ENCODE data around the gene SPTBN1. TPM values are rescaled to one million over a fixed set of nuclear protein-coding genes. Genes with fewer than 3 reads are reported as not detected.

SPTBN1 gene
- total and polyA plus RNA-seq, 2 of the 4 experiments (the other 2 are of a cell fraction) = 49.1 to 241 TPM

DNA sequence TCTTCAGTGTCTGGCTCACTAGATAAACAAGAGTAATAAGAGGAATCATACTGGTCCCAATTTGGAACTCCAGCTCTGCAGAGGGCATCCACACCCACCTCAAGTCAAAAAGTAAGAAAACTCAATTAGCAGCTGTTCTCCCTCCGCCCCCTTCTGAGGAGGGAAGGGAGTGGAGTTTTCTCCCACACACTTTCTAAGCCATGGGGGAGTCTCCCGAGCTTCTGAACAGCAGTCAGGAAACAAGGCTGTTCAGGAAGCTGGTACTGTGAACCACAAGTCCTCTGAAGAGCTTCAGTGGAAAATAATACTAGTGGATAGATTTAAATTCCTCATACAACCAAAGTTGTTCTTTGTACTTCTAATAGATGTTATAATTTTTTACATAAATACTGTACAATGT is 32.9 kb upstream of the SPTBN1 start:
- dilution Hi-C loops (cut with HindIII; ENCODE audit: low sequenced_read_pairs, unreplicated experiment) = no loop called here
- Histone ChIP-seq H4K20me1 (ENCODE audit: insufficient read depth, low read length) (no peaks in the 10 kb centered on the region), H4K8ac (ENCODE audit: low read depth in 2 of 2, low read length in 2 of 2) (no peak overlapping the region), H4K5ac (ENCODE audit: low read depth, low read length) (no peak overlapping the region), H2AK9ac (replicated peaks; ENCODE audit: low read depth, low read length, poor library complexity) (no peak overlapping the region), H3K18ac (ENCODE audit: low read depth, low read length) (no peak overlapping the region), H3K14ac (replicated peaks; ENCODE audit: low read depth, low read length) (no peak overlapping the region), H3K36me3 (ENCODE audit: control insufficient read depth, insufficient read depth, low read length) (no peaks in the 10 kb centered on the region), H3K4me2 (ENCODE audit: low read depth, low read length) (no peak overlapping the region), H3K9me3 (ENCODE audit: control insufficient read depth, insufficient read depth, low read length) (no peaks in the 10 kb centered on the region), H2BK20ac (ENCODE audit: low read depth, low read length) (no peak overlapping the region), H2BK15ac (ENCODE audit: low read depth, low read length) (no peak overlapping the region), H3K4me1 (ENCODE audit: control insufficient read depth, insufficient read depth, low read length) (no peaks in the 10 kb centered on the region), H3K9me1 (ENCODE audit: insufficient read depth, low read length) (no peaks in the 10 kb centered on the region), H2BK5ac (ENCODE audit: low read depth, low read length, poor library complexity, severe bottlenecking) (no peak overlapping the region), H3K56ac (ENCODE audit: extremely low read depth, insufficient read depth, low read length) (no peak overlapping the region), H3K23ac (ENCODE audit: low read depth, low read length) (no peak overlapping the region), H4K91ac (ENCODE audit: insufficient read depth, low read depth, low read length) (no peak overlapping the region), H3K79me1 (ENCODE audit: low read depth in 1 of 2, low read length in 2 of 2) (no peaks in the 10 kb centered on the region), H2BK120ac (ENCODE audit: low read depth, low read length) (no peak overlapping the region), H3K27ac (ENCODE audit: insufficient read depth, low read length) (no peak overlapping the region), H3K27me3 (ENCODE audit: control insufficient read depth, insufficient read depth, low read length) (peaks cover 9% of the 10 kb centered on the region), H2AK5ac (ENCODE audit: low read depth, low read length) (no peak overlapping the region), H3K4me3 (ENCODE audit: insufficient read depth, low read depth, low read length) (no peak overlapping the region), H3K4ac (ENCODE audit: low read depth, low read length) (no peak overlapping the region), H2AFZ (replicated peaks; ENCODE audit: low read length, poor library complexity) (no peak overlapping the region), H3K9ac (ENCODE audit: low read depth, low read length) (no peak overlapping the region)
- in situ Hi-C loops (cut with MboI; ENCODE audit: low sequenced_read_pairs) = no loop called here
- WGBS, 2 experiments (ENCODE audit: extremely low coverage in 2 of 2, insufficient read length in 1 of 2) = no CpG with 5 or more reads among the region's 2 CpGs
- BruUV-seq (replicated peaks) = no TSS peak
- intact Hi-C loops (cut with micrococcal nuclease) = no loop called here
- DNase-seq (no peak), ATAC-seq (ENCODE audit: low read depth) (no peak)
- TF ChIP-seq CHD1 (IDR thresholded peaks at IDR 0.05; ENCODE audit: low read depth, low read length) (no peak), SMC3 (IDR thresholded peaks at IDR 0.05; ENCODE audit: low read depth, low read length) (no peak)
- TF ChIP-seq, protein P1, sequence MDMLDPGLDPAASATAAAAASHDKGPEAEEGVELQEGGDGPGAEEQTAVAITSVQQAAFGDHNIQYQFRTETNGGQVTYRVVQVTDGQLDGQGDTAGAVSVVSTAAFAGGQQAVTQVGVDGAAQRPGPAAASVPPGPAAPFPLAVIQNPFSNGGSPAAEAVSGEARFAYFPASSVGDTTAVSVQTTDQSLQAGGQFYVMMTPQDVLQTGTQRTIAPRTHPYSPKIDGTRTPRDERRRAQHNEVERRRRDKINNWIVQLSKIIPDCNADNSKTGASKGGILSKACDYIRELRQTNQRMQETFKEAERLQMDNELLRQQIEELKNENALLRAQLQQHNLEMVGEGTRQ (IDR thresholded peaks at IDR 0.05; ENCODE audit: low read depth, low read length) = no peak
- POLR2A ChIA-PET (ENCODE audit: unreplicated experiment) = no interaction called here
- CTCF ChIA-PET = interaction anchor here (0.7 kb wide), 1 partner anchor 281 kb away, joined by 3 read pairs; no protein-coding TSS in a partner anchor

Measured in IMR-90 (cell line).